HFF-Myc (cell line): ENCODE results near the gene AURKAIP1.

Source experiments
- DNase-seq: peaks from one replicate; pipeline ENCODE4 v3.0.0-alpha.2; 2011; ENCODE audit warnings: low read depth; ENCODE audit errors: extremely low read depth
- H3K4me3 ChIP-seq: replicated peaks from 2 replicates; pipeline ENCODE4 v1.5.1; 2011; ENCODE audit warnings: low read depth, mild to moderate bottlenecking, control low read depth, low read length
- CTCF ChIP-seq: IDR thresholded peaks from 2 replicates; pipeline ENCODE4 v1.5.1; 2012; ENCODE audit warnings: mild to moderate bottlenecking, low read depth, low read length, control low read depth; ENCODE audit errors: missing control alignments

AURKAIP1 gene

GRCh38 chr1:1330366-1331067, 44.5 kb downstream of the AURKAIP1 start:
- DNase-seq = no peak
- H3K4me3 ChIP-seq = no peak overlapping the region
- TF ChIP-seq CTCF = no peak

GRCh38 chr1:1329304-1330210, 45.5 kb downstream of the AURKAIP1 start:
- no peak for TF ChIP-seq CTCF
- H3K4me3 ChIP-seq = no peak overlapping the region
- no peak for DNase-seq

GRCh38 chr1:1328254-1328653, 46.8 kb downstream of the AURKAIP1 start:
- no peak for TF ChIP-seq CTCF
- no peak overlapping the region for H3K4me3 ChIP-seq
- no peak for DNase-seq

- TF ChIP-seq CTCF = no peak
Observed at GRCh38 chr1:1327291-1327690, 47.7 kb downstream of the AURKAIP1 start.

GRCh38 chr1:1326075-1326605, 48.9 kb downstream of the AURKAIP1 start:
- no peak for TF ChIP-seq CTCF
- H3K4me3 ChIP-seq = peak overlapping the region; percentile 89
- DNase-seq = no peak

More at GRCh38 chr1:1327291-1327690, 47.7 kb downstream of the AURKAIP1 start:
- DNase-seq = no peak
- H3K4me3 ChIP-seq = no peak overlapping the region

GRCh38 chr1:1325288-1326074, 49.5 kb downstream of the AURKAIP1 start:
- no peak for TF ChIP-seq CTCF
- no peak for DNase-seq
- H3K4me3 ChIP-seq = peak overlapping the region; percentile 89
